GM18498 (cell line): Measurements from ENCODE around the gene PPM1H.
"Not testable (repeated sequence)": the region's sequence is repeated elsewhere in the genome, so short reads cannot be mapped to it uniquely, and the experiment has no call there.

ENCODE experiments used
- ATAC-seq: cut with Tn5 transposase; IDR thresholded peaks from one replicate; pipeline ENCODE4 v1.9.1; 2021; ENCODE audit warnings: mild to moderate bottlenecking, moderate library complexity; ENCODE audit not compliant: unreplicated experiment

PPM1H gene

DNA sequence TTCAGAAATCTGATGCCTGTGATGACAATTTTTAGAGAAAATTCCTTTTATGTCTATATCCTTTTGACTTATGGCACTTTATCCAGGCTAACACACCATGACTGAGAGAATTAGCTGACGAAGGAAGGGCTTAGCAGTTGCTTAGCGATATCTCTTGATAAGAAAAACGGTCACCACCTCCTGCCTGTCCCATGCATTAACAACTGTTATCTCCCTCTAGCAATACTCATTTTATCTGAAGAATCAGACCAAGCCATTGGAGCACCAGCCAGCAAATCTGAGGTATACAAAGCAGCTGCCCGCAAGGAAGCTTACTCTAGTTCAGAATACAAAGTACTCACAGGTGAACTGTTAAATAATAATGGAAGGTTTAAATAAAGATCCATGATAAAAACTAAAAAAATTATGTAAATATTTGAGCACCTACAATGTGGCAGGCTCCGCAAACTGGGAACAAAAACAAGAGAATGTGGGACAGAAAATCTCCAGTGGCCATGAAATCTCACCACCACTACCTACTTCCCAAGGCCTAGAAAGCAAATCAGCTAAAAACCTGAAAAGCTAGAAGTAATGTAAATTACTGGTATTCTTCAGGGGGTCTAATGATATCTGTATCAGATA lies 24.3 kb downstream of the PPM1H start:
- ATAC-seq, result no peak

DNA sequence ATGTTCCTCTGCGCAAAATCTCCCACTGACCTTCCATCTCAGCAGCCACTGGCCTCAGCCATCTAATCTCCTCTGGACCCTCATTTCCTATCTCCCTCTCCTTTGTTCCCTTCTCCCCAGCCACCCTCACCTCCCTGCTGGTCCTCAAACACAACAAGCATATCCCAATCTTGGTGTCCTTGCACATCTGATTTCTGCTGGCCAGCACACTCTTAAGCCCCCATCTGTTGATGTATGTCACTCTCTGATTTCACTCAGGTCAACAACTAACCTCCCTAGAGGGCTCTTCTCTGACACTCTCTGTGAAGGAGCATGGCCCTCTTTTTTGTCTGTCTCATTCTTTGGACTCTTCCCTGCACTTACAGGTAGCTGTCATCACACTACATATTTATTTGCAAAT lies 25.6 kb downstream of the PPM1H start:
- ATAC-seq, result no peak

DNA sequence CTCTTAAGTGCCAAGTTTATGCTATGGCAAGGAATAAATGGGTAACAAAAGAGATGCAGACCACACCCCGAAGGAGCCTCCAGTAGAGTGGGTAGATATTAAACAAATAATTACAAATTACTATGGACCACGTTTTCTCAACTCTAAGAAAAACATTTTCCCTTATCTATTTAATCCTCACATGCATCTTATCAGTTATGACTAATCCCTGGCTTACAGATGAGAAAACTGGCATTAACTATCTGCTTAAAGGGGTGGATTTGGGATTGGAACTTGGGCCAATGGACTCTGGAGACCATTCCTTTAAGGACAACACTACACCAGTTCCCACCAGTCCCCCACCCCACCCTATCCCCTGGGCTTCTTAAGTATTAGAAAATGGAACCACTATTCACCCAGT lies 26.3 kb downstream of the PPM1H start:
- no peak for ATAC-seq

DNA sequence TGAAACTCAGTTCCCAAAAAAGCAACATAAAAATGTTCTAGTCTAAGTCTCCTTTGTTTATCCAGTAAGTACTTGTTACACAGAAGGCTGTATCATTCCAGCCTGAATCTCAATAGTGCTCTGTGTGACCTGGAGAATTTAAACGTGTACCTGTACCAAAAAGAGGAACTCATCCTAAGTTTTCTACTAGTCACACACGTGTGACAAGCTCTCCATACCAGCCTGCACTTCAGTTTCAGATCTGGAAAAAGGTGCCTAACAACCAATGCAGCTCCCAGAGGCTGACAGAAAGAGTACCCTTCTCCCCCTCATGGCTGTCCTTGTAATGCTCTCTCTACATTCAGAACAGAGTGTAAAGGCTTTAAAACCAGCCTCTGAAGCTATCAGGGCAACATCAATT lies 27.4 kb downstream of the PPM1H start:
- no peak for ATAC-seq

DNA sequence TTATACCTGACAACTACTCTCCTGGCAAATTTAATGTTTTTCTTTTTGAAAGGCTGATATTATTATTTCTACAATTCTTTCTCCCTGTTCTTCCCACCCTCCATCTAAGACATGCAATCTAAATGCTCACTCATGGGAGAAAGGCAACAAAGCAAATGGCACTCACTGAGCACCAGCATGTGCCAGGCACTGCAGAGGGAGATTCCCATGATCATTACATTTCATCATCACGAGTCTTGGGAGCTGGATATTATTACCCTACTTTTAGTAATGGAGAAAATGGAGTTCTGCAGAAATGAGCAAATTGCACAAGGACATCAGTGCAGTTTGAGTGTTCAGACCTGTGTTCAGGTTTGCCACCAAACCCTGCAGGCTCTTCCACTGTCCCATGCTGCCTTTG lies 27.9 kb downstream of the PPM1H start:
- ATAC-seq, result no peak

DNA sequence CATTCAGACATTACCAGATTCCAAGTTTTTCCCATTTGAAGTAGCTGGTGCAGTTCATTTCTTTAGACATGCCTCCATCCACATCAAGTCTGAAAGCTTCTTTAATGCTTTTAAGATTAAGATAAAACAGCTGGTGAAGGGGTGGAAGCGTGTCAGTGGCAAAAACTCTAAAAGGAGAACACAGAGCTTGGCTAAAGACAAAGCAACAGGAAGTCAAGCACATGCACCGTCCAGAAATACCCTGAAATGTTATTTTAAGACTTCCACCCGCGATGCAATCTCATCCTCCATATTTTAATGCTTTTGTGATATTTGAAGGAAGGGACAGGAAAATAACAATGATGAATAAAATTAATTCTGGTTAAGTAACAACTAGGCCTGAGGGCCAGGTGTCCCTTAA lies 31.8 kb downstream of the PPM1H start:
- ATAC-seq, result no peak

DNA sequence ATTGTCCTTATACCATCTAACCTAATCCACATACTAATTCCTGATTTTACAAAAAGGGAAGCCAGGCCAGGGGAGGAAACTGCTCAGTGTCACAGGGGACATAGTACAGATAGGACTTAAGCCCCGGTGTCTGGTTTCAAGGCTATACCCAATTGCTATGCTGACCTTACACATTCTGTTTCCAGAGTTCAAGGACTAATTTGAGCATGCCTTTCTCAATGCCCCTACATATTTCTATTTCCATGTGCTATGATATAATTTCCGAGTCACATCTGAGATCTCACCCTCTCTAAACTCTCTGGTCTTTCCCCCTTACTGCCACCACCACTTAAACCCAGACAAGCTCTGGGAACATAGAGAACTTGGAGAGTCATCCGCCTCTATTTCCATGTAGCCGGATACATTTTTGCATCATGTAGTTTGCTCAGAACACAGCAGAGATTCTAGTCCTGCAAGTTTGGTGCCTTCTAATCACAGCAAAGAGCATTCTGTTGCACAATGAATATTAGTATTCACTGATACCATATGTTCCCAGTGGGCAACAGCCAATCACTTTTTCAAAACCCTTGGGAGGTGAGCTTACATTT lies 34.2 kb downstream of the PPM1H start:
- ATAC-seq, result no peak

DNA sequence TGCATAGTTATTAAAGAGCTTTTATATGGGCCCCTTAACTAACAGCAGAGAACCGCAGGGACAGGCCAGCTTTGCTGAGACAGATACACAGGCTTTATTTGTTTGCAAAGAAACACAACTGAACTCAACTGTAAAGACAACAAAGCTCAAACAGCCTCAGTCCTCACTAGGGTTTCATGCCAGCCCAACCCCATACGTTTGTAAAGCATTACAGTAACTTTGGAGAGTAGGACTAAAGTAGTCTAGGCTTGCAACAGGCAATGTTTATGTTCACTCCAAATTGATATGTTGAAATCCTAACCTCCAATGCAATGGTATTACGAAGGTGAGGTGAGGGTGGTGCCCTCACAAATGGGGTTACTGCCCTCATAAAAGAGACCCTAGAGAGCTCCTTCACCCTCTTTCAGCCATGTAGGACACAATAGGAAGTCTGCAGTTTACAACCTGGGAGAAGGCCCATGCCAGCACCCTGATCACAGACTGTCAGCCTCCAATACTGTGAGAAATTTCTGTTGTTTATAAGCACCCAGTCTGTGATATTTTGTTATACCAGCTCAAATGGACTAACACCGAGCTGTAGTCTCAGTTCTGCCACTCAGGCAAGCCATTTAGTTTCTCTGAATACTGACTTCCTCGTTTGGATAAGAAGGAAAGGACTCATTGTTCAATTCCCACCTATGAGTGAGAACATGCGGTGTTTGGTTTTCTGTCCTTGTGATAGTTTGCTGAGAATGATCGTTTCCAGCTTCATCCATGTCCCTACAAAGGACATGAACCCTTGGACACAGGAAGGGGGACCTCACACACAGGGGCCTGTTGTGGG lies 35.2 kb downstream of the PPM1H start:
- no peak for ATAC-seq

DNA sequence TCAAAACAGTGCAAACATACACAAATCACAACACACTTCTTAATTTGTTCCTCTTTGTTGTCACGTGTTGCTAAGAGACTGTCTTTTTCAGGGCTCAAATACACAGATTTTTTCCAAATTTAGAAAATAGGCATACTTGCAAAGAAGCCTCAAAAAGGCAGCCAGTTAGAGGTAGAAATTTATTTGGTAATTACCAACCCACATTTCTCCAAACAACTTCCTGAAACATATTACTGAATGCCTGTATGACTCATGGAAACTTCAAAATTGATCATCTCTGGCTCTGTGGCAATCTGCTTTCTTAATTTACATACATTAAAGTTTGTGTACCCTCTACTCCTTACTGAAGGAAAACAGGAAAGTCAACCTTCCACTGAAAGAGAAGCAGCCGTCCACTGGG lies 36.4 kb downstream of the PPM1H start:
- no peak for ATAC-seq

DNA sequence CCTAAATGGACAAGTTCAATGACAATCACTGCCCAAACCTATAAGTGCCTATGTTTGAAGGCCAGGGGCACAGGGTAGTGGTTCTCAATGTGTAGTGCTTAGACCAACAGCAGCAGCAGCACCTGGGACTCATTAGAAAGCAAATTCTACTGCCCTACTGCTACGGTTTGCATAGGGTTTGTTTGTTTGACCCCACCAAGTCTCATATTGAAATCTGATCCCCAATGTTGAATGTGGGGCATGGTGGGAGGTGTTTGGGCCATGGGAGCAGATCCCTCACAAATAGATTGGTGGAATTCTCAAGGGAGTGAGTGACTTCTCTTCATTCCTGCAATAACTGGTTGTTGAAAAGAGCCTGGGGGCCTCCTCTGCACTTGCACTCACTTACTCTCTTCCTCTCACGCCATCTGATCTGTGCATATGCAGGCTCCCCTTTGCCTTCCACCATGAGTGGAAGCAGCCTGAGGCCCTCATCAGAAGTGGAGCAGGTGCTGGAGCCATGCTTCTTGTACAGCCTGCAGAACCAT lies 39.5 kb downstream of the PPM1H start:
- ATAC-seq, result no peak

DNA sequence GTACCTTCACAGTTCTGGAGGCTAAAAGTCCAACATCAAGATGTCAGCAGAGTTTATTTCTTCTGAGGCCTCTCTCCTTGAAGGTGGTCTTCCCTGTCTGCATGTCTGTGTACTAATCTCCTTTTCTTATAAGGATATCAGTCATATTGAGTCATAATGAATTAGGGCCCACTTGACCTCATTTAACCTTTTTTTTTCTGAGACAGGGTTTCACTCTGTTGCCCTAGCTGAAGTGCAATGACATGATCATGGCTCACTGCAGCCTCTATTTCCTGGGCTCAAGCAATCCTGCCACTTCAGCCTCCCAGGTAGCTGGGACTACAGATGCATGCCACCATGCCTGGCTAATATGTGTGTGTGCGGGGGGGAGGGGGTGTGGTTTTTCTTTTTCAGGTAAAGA lies 41.7 kb downstream of the PPM1H start:
- no peak for ATAC-seq

DNA sequence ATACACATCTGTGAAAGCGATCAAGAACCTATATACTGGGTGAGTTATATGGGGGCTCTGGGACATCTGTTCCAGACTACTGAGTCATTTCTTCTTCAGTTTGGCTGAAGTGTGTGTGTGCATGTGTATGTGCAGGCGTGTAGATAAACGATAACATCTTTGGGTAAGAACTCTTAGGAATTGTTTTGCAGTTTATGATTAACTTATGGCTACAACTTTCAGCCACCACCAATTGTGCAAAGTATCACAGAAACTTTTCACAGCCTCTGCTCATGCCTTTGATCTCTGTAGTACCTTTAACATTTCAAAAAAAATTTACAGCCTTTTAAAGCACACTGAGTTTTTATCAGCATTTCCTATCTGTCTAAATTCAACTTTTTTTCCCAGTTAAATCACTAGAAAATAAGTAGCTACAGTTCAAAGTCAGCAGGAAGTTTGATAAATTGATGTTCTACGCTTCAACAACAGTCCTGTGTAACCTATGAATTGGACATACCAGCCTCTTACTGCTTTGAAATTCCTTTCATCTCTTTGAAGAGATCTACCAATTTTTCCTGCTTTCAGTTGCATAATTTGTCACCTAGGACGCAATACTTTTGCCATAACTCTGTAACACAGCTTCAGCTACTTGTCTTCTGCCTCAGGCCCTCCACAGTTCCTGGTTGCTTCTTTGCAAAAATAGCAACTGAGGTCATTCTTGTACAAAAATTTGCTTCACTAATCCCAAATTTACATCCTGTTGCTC lies 43.0 kb downstream of the PPM1H start:
- ATAC-seq, result no peak

DNA sequence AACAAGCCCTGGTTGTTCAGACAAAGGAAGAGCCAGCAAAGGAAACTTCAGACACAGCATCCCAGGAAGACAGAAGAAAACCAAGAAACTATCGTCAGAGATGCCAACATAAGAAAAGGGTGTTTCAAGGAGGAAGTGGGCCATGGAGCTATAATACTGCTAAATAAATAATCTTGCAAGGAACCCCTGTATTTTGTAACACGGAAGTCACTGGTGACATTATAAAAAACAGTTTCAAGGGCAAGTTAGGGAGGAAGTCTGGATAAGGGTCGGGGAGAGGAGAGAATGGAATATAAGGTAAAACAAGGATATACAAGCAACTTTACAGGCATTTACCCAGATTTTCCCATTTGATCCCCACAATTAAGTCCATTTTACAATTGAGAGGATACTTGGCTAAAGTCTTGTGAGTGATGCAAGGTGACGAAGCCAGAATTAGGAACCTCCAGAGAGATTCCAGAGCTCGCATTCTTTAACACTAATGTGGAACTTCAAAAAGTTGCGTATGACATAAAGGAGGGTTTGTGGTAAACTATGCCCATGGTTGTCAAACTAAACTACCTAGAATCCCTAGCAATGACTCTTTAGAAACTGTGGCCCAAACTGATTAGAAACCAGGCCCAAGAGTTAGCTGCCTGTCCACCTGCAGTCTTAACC lies 46.4 kb downstream of the PPM1H start:
- no peak for ATAC-seq

DNA sequence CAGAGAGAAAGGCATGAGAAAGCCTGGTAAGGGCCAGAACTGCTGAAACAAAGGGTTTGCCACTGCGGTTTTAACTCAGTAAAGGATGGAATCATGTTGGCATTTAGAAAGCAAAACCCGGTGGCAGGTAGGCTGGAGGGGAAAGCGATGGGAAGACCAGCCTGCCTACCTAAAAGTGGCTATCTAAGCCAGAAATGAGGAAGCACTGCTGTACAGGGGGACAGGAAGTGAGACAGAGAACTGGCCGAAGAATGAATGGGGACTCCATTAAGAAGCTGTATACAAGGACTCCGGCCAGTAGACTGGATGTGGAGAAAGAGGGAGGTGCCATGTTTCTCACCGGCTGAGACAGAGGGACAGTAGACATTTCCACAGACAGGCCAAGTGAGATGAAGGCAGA lies 48.2 kb downstream of the PPM1H start:
- ATAC-seq, result no peak

DNA sequence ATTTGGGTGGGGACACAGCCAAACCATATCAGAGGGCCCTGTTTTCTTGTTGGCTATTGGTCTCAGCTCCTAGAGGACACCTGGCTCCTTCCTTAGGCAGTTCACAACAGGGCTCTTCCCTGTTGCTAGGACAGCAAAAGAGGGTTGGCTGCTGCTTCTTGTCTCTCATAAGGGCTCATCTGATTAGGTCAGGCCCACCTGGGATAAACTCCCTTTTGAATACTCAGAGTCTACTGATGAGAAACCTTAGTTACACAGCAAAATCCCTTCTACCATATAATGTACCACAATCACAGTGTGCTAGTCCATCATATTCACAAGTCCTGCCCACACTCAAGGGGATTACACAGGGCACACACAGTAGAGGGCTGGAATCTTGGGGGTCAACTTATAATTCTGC lies 49.7 kb downstream of the PPM1H start:
- ATAC-seq, result no peak

DNA sequence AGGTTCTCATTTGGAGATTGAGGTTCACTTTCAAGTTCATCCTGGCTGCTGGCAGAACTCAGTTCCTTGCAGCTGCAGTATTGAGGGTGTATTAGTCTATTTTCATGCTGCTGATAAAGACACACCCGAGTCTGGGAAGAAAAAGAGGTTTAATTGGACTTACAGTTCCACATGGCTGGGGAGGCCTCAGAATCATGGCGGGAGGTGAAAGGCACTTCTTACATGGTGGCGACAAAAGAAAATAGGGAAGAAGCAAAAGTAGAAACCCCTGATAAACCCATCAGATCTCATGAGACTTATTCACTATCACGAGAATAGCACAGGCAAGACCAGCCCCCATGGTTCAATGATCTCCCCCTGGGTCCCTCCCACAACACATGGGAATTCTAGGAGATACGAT lies 50.1 kb downstream of the PPM1H start:
- ATAC-seq, result not testable (repeated sequence)

DNA sequence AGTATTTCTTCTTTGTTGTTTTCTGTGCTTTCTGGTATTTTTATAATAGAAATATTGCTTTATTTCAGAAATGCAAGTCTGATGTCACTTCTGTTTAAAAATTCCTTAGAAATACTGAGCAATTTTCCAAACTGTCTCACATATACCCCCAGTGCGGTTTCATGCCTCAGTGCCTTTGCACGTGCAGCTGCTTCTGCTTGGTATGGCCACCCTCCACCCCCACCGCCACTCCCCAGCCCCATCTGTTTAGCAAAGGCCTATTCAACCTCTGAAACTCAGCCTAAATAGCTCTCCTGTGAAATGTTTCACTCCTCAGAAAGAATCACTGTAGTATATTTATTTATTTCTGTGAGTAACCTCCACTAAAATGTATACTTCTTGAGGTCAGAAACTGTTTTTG lies 52.3 kb downstream of the PPM1H start:
- no peak for ATAC-seq

DNA sequence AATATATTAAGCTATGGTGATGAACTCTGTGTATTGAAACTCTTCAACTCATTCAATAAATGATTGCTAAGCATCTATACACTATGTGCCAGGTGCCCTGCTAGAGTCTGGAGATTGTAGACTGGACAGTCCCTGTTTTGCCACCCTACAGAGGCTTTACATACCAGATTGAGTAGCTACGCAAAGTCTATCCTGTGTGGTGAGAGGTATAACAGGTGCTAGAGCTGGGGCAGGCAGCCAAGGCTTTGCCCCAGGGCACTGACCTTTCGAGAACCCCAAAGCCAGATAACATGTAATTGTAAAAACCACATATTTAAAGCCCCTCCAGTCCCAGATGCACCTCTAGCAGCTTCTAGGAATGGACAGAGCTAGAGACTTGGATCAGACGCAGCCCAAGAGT lies 52.8 kb downstream of the PPM1H start:
- ATAC-seq, result no peak

DNA sequence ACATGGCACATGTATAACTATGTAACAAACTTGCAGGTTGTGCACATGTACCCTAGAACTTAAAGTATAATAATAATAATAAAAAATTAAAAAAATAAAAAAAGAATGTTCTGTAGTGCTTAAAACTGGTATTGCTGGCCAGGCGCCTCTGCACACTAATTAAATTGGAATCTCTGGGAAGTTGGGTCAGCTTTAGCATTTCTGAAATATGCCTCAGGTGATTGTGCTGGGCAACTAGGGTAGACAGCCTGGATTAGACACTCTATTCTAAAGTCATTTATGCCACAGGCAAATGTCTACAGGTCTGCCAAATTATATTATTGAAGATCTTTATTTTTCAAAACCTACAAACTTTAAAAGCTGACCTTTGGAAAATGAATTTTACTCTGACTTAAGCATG lies 55.3 kb downstream of the PPM1H start:
- no peak for ATAC-seq

DNA sequence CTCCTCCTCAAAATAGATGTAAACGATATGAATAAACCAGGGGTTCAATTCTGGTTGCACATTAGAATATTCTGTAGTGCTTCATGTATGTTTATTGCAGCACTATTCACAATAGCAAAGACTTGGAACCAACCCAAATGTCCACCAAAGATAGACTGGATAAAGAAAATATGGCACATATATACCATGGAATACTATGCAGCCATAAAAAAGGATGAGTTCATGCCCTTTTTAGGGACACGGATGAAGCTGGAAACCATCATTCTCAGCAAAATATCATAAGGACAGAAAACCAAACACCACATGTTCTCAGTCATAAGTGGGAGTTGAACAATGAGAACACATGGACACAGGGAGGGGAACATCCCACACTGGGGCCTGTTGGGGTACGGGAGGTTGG lies 55.7 kb downstream of the PPM1H start:
- ATAC-seq, result not testable (repeated sequence)

DNA sequence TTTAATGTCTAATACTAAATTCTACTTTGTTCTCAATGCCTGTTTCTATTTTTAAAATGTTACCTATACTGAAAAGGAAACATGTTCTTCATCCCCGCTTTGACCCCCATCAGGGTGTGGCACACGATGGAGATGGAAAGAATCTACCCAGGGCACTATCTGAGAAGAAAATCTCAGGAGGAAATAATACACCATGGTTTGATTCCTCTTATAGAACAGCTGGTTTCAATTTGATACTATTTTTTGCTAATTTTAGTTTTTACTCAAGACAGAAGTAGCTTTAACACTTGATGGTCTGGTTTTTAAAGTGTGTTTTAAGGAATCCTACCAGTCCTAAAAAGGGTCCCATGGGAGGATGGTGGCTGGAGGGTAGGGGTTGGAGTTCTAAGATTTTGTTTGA lies 56.7 kb downstream of the PPM1H start:
- ATAC-seq, result no peak
